ENCODE data around the gene CNPY4.
A peak's percentile ranks its signal among the peaks of the same experiment; 100 is the strongest.

The CNPY4 gene

DNA sequence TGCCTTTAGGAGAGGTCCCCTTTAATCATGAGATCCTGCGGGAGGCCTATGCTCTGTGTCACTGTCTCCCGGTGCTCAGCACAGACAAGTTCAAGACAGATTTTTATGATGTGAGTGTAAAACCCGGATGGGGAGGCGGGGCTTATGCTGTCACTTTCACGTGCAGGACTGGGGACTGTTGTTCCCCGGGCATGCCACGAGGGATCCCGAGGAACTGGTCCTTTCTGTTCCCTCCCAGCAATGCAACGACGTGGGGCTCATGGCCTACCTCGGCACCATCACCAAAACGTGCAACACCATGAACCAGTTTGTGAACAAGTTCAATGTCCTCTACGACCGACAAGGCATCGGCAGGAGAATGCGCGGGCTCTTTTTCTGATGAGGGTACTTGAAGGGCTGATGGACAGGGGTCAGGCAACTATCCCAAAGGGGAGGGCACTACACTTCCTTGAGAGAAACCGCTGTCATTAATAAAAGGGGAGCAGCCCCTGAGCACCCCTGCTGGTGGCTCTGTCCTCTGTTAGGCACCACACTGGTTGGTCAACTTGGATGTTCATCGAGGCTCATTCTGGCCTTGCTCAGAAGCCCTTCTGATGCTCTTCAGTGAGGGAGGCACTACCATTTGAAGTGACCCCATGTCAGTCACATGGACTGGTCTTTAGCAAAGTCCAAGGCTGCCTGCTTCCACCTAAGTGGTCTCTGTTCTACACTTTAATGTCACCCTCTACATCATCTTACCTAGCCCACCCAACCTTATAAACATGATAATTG, 27.8 kb upstream of the CNPY4 start:
- no peak for DNase-seq (ENCODE audit: low read depth)

DNA sequence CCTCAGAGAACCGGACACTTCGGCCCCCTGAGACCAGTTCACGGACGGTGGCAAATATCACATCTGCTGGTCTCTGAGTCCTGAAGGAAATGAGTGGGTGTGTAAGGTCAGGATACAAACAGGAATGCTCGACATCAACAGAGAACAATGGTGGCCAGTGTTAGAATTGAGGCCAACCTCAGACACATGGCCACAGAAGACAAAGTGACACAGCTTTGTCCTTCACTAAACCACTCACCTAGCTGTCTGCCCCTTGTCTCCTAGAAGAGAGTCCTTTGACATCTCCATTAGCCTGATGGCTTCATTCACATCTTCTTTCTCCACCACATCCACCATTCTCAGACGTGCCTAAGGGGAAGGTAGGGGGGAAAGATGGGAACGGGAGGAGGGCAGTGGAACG, 26.4 kb upstream of the CNPY4 start:
- DNase-seq (ENCODE audit: low read depth): no peak

DNA sequence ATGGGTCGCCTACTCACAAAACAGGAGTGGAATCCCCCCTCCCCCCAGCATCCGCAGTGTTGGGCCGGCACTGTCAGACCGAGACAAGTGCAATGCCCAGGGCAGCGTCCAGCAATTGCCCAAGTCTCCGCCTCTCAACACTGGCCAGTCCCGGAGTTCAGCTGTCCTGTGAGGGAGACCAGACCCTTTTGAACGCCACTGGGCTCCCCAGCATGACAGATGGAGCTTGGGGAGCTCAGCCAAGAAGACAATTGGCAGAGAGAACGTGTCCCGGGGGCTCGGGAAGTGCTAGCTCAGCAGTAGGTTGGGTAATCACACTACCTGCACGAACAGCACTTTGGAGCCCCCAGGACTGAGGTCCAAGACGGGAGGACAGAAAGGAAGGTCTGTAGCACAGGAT, 25.9 kb upstream of the CNPY4 start:
- DNase-seq (ENCODE audit: low read depth): no peak

DNA sequence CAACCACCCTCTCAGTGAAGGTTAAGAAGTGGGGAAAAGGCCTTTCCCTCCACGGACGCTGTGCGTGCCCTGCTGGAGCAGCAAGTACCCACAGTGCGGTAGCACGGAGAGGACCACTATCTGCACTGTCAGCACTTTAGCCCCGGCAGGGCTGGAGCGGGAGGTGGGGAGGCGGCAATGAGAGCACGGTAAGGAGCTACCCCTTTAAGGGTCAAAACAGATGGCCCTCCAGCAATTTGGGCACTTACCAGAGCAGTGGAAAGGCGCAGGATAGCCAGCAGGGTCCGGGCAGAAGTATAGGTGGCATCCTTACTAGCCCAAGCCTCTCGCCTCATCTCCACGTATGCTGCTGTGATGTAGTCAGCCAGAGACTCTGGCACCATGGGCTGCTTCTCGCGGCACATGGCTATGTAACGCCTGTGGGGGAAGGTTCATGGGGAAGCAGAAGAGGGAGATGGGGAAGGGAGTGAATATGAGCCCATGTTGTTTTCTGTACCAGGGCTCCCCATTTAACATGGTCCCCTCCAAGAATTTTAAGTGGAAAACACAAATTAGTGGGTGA, 25.4 kb upstream of the CNPY4 start:
- no peak for DNase-seq (ENCODE audit: low read depth)

DNA sequence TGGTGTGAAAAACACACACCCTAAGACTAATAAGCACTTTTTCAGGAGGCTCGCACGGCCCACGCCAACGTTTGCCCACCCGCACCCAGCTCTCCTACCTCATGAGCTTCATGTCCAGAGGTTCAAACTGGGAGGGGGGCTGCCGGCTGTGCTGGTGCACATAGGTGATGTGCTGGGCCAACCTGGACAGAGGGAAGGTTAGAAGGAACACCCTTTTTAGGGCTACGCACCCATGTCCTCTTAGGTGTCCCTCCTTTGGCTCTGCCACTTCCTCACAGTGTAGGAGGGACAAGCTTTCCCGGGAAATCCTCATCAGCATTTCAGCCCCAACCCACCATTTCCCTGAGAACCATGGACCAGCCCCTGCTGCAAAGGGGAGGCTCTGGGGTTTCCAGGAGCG, 24.1 kb upstream of the CNPY4 start:
- DNase-seq (ENCODE audit: low read depth): no peak

DNA sequence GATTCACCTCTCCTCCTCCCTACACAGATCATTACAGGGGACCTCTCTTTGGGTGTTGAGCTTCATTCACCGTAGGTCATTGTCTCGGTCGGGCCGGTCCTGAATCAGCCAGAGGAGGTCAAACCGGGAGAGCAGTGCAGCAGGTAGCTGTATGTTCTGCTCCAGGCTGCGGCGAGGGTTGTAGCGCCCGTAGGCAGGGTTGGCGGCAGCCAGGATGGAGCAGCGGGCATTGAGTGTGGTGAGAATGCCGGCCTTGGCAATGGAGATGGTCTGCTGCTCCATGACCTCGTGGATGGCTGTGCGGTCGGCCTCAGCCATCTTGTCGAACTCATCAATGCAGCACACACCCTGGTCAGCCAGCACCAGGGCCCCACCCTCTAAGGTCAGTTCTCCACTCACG, 23.7 kb upstream of the CNPY4 start:
- no peak for DNase-seq (ENCODE audit: low read depth)

DNA sequence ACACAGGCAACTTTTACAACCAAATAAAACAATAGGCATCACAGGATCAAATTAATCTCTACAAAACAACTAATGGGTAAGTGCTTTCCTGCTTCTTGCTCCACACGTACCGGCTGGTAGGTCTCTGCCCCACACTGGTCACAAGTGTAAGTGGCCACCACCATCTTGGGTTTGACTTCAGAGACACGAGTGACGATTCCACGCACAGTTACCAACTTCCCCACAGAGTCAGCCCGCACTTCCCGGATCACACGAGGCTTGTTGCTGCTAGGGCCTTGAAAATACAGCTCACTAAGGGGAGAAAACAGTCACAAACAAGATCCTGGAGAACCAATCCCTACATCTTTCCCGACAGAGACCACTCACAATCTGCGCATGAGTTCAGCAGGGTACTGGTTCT, 20.5 kb upstream of the CNPY4 start:
- DNase-seq (ENCODE audit: low read depth): no peak

DNA sequence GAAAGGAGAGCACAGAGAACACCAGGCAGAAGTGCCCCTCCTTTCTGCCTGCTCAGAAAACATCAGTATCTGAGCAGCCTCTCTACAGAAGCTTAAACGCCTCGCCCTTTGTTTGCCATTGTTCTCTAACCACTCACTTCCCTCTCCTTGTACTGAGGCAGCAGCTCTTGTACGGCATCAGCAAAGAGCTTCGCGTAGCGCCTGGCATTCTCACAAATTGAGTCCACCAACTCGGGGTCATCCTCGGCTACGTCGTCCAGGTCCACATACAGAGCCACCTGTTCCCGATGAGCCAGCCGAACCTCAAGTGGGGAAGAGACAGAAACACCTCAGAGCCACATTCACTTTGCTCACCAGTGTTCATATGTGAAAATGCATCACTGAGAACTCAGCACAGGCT, 20.0 kb upstream of the CNPY4 start:
- DNase-seq (ENCODE audit: low read depth): no peak

DNA sequence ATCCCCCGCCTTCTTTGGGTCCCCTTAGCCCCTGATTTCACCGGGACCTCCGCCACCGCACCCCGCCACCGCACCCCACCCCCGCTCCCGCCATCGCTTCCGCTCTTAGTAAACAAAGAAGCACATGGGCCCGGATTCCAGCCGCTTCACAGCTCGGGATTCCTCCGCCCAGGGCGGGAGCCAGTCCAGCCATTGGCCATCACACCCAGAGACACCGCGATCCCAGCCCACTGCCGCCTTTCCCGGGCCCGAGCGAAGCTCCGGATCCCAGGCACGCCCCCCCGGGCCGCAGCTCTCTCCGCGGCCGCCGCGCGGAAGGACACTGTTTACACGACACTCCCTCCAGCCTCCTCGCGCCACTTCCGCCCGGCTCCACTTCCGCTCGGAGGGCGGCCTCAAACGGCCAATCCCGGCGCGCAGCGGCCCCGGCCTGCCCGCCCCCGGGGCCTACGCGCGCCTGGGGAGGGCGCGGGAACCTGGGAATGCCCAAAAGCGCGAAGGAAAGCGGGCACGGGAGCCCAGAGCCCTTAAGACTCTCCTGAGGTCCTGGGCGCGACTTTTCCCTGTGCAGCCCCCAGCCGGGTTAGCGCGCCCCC, 18.9 kb upstream of the CNPY4 start:
- peak; percentile 88 for DNase-seq (ENCODE audit: low read depth)

DNA sequence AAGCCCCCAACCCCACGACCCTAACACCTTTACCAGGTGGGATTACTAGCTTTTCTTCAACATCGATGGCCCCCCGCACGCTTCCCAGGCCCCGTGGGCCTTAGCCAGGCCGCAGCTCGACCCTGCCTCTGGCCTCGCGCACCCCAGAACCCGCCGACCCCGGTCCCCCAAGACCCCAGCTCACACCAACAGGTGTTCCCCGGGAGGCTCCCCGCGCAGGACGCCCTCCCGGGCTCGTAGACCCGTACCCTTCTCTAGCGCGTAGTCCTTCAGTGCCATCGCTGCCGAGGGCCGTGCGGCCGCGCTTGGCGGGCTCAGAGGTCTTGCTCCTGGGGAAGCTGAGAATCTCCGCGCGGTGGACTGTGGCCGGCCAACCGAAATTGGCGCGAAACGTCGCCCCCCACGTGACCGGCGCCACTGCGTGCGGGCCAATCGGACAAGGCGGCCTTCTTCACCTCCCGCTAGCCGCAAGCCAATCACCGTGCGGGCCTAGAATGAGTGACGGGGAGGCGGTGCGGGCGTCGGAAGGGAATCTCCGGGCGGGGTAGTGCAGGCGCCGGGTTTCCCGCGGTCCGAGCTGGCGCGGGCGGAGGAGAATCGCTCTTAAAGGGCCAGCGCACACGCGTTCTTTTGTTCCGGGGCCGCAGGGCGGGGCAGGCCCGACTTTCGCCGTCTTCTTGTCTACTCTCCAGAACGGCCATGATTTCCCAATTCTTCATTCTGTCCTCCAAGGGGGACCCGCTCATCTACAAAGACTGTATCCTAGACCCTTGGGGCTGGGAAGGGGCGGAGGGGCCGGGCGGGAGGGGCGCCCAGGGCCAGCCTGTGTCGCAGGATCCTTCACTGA, 18.2 kb upstream of the CNPY4 start, which contains the start of the genes AP4M1 and MCM7:
Gene AP4M1 (plus strand): TSS at position 628 of the 847 bp plus-strand sequence. CDS start 72 bp downstream, at position 700.
Gene MCM7 (minus strand): TSS at position 382 of the 847 bp plus-strand sequence. CDS start 103 bp downstream, at position 279.
- DNase-seq (ENCODE audit: low read depth): peak; percentile 97

DNA sequence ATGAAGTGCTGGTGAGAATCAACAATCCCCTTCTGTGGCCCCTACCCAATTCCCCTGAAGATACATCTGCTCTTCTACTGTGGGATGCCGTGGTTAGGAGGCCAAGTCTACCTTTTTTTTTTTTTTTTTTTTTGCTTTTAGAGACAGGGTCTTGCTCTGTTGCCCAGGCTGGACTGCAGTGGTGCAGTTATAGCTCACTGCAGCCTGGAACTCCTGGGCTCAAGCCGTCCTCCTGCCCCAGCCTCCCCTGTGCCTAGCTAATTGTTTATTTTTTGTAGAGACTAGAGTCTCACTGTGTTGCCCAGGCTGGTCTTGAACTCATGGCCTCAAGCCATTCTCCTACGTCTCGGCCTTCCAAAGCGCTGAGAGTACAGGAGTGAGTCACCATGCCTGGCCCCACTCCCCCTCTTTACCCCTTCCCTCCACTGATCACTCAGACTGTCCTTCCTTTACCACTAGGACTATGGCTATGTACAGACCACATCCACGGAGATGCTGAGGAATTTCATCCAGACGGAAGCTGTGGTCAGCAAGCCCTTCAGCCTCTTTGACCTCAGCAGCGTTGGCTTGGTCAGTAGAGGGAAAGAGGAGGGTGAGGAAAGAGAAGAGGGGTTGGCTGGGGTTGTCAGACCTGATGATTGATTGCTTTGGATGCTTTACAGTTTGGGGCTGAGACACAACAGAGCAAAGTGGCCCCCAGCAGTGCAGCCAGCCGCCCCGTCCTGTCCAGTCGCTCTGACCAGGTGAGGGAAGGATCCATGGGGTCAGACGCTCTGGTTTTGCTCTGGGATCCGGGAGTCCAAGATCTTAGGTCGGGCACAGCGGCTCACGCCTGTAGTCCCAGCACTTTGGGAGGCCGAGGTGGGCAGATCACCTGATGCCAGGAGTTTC, 16.2 kb upstream of the CNPY4 start:
- DNase-seq (ENCODE audit: low read depth): no peak

DNA sequence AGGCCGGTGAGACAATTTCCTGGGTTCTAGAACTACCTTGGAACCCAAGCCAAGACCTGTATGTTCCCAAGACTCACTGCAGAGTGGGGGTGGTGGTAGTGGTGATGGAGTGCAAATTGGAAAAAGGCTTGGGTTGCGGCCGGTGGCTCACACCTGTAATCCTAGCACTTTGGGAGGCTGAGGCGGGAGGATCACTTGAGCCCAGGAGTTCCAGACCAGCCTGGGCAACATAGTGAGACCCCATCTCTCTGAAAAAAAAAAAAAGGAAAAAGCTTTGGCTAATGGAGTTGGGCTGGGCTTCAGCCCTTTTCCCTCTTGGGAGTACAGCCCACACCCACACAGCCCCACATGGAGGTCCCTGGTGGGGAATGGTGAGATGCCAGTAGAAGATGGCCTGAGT, 13.9 kb upstream of the CNPY4 start:
- DNase-seq (ENCODE audit: low read depth): no peak

DNA sequence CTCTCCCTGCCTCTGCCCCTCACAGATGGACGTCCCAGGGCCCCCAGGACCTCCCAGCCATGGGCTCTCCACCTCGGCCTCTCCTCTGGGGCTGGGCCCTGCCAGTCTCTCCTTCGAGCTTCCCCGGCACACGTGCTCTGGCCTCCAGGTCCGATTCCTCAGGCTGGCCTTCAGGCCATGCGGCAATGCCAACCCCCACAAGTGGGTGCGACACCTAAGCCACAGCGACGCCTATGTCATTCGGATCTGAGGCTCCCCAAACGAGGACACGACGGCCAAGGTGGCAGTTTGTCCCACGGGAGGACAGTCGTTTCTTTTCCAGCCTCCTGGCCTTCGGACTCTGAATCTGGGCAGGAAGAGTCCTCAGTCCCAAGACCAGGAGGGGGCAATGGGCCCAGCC, 12.8 kb upstream of the CNPY4 start:
- DNase-seq (ENCODE audit: low read depth): no peak

DNA sequence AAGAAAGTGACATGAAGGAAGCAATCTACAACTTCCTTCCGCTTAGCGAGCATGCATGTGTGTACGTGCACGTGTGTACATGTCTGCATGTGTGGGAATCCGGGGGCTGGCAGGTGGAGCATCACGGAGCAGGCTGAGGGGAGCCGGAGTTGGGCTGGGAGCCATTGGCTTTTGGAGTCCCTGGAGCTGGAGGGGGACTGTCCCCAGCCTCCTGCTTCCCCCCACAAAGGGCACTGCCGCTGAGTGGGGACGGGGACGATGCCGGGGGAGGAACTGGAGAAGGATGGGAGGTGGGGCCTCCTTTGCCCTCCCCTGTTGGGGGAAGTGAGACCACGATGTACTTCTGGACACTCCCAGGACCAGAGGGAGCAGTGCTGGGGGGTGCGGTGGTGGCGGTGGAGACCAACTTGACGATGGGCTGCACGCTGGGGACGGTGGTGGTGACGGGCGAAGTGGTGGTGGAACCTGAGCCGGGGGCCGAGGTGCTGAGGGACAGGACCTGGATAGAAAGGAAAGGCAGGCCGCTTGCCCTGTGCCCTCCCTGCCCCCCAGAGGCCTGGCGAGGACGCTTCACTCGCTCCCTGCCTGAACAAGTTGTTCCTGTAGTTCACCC, 12.2 kb upstream of the CNPY4 start:
- no peak for DNase-seq (ENCODE audit: low read depth)

DNA sequence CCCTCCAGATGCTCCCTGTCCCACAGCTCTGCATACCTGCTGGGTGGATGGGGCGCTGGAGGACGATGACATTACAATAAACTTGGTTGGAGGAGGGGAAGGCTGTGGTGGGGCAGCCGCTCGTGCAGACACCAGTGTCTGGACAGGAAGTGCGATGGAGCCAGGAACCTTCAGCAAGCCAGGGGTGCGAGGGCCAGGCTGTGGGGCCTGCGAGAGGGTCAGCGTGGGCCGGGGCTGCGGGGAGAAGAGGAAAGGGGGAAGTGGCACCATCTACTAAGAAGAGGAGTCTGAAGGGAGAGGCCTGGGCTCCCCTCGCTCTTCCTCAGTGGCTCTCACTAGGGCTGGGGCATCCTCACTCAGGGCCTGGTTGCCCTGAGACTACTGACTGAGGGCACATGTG, 11.5 kb upstream of the CNPY4 start:
- DNase-seq (ENCODE audit: low read depth): no peak

DNA sequence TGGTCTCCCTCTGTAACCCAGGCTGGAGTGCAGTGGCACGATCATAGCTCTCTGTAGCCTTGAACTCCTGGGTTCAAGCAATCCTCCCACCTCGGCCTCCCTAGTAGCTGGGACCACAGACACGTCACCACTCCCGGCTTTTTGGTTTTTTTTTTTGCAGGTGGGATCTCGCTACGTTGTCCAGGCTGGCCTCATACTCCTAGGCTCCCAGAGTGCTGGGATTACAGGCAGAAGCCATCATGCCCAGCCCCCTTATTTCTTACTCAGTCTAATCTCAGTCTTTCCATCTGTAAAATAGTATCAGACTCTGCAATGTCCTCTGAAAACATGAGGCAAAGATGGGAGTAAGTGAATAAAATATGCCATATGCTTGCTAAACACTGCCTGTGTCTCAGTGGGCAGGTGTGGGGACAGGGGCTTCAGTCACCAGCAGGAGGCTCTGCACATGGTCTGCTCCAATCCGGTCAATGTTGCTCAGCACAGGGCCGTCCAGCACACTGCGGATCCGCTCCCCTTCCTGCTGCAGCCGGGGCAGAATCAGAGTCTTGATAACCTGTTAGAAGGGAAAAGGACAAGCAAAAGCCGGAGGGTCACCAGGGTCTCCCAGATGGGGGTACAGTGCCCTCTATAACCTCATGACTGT, 9.8 kb upstream of the CNPY4 start:
- no peak for DNase-seq (ENCODE audit: low read depth)

DNA sequence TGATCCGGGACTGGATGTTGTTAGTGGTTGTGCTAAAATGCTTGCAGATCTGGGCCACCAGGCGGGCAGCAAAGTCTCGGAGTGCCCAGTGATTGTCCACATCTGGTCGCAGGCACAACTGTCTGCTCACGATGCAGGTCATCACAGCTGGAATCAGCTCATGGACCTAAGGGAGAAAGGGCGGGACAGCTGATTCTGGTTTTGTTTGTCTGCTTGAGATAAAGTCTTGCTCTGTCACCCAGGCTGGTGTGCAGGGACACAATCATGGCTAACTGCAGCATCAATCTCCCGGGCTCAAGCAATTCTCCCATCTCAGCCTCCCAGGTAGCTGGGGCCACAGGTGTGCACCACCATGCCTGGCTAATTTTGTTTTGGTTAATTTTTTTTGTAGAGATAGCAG, 8.3 kb upstream of the CNPY4 start:
- no peak for DNase-seq (ENCODE audit: low read depth)

DNA sequence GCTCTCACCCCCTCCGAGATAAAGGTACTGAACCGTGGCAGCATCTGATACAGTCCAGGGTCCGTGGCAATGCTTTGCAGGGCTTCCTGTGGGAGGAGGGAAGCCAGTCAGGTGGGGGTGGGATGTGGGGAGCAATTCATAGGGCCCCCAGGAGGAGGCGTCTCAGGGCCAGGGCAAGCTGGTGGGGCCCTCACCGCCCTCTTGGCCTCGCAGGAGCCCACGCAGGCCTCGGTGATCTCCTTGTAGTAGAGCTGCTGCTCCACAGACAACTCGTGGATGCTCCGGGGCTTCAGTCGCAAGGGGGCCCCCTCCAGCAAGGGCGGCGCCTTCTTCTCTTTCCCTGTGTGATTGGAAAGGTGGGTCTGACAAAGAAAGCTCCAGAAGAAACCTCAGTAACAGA, 7.5 kb upstream of the CNPY4 start:
- no peak for DNase-seq (ENCODE audit: low read depth)

DNA sequence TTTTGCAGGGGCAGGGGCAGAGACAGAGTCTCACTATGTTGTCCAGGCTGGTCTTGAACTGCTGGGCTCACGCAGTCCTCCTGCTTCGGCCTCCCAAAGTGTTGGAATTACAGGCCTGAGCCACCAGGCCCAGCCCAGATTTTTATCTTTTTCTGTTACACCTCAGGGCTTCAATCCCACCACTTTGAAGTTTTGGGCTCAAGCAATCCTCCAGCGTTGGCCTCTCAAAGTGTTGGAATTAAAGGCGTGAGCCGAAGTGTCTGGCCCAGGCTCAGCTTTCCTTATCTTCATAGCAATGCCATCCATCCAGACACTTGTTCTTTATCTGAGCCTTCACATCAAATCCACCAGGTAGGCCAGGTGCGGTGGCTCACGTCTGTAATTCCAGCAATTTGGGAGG, 4.4 kb upstream of the CNPY4 start:
- DNase-seq (ENCODE audit: low read depth): no peak

DNA sequence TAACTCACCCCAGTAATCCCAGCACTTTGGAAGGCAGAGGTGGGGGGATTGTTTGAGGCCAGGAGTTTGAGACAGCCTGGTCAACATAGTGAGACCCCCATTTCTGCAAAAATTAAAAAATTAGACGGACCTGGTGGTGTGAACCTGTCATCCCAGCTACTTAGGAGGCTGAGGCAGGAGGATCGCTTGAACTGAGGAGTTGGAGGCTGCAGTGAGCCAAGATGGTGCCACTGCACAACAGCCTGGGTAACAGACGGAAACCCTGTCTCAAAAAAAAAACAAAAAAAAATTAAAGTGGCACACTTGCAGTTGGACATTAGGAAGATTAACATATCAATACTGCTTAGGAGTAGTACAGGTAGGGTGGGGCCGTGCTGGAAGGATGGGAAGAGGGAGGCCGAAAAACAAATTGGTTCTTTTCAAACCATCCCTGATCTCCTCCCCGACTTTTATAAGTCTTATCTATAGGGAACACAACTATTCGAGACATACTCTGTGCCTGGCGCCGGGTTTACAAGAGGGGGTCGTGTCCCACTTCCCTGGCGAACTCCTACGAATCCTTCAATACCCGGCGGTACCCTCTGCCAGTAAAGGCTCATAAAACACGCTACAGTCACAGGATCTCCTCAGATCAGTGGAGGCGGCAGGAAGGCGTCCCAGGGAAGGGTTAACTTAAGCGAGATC, 904 bp upstream of the CNPY4 start:
- no peak for DNase-seq (ENCODE audit: low read depth)

Data from fibroblast of the conjunctiva (primary cell).